GM18505 (cell line): ENCODE data around the gene CDC42SE1.

Source experiments
- ATAC-seq: cut with Tn5 transposase; IDR thresholded peaks from one replicate; pipeline ENCODE4 v1.9.1; 2021; ENCODE audit not compliant: unreplicated experiment
- POLR2A ChIP-seq: IDR thresholded peaks from 4 replicates; pipeline ENCODE4 v1.6.1; 2011; ENCODE audit warnings: borderline replicate concordance; ENCODE audit not compliant: insufficient read depth, insufficient read length; ENCODE audit errors: extremely low read depth

The CDC42SE1 gene

GRCh38 chr1:151010346-151010726 is 49.1 kb downstream of the CDC42SE1 start:
- no peak for ATAC-seq
- TF ChIP-seq POLR2A, result no peak

DNA sequence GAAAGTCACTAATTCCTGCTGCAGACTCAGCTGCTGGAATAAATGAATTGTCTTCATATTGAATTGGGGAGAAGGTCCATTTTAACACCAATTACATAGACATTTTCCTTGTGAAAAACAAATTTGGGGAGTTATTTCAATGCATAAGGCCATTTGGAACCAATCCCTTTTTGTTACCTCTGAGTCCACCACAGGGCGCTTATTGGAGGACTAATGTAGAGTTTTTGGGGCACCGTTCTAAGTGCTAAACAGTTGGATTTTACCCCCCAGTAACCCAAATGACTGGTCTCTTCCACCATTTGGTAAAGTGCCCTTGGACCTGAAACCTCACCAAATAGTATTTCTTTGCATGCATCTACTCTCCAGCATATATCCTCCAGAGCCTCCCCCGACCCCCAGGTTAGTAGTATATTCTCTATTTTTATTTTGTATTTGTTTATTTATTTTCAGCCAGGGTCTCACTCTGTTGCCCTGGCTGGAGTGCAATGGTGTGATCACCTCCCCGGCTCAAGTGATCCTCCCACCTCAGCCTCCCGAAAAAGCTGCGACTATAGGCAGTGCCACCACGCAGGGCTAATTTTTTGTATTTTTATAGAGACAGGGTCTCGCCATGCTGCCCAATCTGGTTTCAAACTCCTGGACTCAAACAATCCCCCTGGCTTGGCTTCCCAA is 49.6 kb downstream of the CDC42SE1 start:
- ATAC-seq, result no peak
- no peak for TF ChIP-seq POLR2A

DNA sequence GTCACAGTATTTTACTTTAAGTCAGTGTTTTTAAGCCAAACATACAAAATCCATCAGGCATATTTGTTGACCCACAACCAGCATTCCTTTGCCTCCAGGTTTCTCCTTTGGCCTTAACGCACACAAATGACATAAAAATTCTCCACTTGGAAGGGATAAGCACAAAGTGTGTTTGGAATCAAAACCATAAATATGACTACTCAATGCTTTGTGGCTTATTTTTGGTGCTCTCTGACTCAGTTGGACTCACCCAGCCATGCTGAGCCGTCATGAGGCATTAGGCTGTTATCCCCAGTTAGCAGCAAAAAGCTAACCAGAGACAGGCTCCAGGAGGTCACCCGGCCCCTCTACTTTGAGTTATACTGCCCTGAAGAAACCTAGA is 50.2 kb downstream of the CDC42SE1 start:
- ATAC-seq, result no peak
- TF ChIP-seq POLR2A, result no peak

DNA sequence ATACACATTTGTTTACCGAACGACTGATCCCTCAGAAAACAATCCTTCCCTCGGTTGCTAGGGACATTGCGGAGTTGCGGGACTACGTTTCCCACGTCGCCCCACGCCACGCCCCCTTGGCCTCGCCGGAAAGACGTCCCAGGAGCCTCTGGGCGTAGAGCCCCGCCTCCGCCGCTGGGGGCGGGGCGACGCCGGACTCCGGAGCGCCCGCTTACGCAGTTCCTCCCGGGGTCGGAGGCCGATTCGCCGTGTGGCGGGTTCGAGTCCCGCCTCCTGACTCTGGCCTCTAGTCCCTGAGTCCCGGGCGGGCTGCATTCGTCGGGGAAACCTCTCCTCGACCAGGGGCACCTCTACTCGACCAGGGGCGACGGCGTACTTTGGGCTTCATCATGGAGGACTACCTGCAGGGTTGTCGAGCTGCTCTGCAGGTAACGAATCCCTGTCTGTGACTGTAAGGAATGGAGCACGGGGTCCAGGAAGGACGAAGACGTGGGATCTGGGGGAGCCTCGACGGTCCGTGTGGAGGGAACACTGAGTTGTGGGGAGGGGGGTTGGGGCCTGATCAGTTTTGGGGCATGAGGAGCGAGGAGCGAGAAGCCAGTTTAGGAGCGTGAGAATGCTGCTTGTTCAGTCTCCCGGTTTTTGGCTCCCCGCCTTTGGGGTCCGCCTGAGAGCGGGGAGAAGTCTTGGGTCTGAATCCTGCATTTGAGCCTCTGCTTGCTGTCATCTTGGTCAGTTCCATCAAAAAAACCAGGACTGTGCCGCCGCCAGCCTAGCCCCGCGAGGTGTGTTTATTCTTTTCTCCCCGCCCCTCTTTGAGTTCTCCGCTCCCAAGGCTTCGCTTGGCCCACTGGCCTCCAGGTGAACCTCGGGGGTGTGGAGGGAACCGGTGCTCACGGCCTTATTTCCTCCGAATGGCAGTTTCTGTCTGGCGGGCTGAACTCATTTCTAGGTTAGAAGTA is 50.9 kb downstream of the CDC42SE1 start, which contains the start of gene PRUNE1:
PRUNE1 (plus strand) TSS at position 206 of the 962 bp plus-strand sequence; CDS start at position 390, 184 bp downstream.
- TF ChIP-seq POLR2A, result peak; percentile 70
- ATAC-seq, result peak; percentile 78

- no peak for ATAC-seq
- no peak for TF ChIP-seq POLR2A
Measured at GRCh38 chr1:151007853-151008243, 51.6 kb downstream of the CDC42SE1 start.

DNA sequence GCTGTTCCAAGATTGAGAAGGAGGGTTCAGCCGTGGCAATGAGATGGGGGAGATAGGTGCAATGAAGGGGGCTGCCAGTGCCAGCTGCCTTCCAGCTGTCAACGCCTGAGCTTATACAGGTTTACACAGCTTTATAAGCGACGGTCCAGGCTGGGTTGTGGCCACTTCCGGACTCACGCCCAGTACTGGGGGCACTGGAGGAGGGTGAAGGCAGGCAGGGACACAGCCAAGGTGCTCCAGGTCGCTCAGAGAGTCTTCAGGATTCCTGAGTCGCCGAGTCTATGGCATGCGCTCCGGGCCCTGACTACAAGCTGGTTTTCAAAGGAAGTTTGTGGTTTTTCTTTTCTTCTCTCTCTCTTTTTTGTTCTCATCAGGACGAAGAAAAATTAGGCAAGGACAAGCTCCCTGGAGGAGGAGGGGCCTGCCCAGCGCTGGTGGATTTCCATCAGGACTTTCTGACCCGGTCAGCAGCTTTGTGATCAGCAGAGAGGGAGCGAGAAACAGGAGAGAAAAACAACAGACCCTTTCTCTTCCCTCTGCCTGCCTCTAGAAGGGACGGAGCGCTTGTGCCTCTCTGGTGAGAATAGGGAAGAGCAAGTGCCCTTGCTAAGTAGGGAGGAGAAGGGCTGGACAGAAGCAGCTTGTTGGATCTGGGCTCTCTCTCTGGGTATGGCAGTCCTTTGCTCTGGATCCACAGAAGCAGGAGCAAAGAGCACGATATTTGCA is 52.9 kb downstream of the CDC42SE1 start, which contains the start of gene MINDY1:
MINDY1 (minus strand) TSS at position 576 of the 726 bp plus-strand sequence. CDS start 4,285 bp downstream, outside the sequence.
- no peak for ATAC-seq
- peak; percentile 42 for TF ChIP-seq POLR2A

GRCh38 chr1:151005729-151006319 is 53.6 kb downstream of the CDC42SE1 start:
- no peak for ATAC-seq
- no peak for TF ChIP-seq POLR2A

DNA sequence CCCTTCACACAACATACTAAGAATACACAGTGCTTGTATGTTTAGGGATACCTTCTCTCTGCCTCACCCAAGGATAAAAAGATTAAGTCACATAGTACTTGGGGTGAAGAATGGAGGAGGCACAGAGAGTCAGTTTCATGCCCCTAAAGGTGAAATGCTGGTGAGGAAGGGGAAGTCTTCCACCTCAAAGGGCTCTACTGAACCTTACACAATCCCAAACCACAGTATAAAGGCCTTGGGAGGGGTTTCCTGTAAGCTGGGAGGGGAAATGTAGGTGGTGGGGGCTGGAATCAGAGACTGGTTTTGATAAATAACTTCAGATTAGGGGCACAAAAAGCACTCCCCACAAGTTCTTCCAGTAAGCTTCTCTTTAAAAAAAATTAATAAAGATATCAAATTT is 56.2 kb downstream of the CDC42SE1 start:
- no peak for TF ChIP-seq POLR2A
- no peak for ATAC-seq

DNA sequence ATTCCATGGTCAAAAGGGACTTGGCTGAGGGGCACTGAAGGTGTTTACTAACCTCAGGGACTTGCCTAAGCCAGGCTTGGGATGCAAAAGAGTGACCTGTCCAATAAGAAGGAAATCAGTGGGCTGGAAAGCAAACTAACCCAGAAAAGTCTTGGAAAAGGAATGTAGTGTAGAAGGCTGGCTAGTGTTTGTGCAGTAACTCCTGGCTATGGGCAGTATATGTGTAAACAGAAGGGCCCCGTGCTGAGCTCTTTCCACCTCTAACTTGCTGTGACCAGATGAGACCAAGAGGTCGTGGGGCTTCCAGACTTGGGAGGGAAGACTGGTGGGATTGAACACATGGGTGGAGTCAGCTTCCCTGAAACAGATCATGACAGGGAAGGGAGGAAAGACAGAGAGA is 56.8 kb downstream of the CDC42SE1 start:
- ATAC-seq, result no peak
- no peak for TF ChIP-seq POLR2A

DNA sequence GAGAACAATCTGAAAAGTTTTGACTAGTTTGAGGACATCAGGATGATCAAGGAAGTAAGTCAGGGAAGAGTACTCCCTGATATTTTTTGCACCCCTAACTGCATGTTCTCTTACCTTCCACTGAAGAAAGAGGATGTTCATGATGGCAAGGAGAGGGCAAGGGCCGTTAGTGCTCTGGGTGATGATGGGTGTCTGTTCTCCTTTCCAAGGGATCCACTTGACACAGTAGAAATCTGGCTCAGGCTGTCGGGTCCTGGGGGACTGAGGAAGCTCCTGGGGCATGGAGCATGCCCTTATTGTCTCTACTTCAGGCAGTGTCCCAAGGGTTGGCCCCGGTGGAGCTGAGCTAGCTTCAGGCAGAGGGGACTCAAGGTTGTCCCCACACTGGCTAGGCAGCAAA is 57.4 kb downstream of the CDC42SE1 start:
- no peak for TF ChIP-seq POLR2A
- ATAC-seq, result no peak

DNA sequence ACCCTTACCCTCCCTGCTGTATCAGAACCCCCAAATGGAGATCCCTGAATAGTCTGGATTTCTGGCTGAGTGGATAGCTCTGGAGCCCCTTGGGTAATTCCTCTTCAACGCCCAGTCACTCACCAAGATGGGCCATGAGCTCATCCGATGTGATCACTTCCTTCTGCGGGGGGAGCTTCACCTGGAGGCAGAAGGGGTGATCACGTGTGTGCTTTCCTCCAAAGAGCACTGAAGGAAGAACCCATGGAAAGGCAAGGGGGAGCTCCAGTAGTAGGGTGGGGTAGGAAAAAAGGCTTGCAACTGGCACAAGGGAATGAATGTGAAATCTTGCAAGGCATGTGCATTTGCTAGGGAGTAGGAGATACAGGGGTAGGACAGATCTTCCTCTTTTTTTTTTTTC is 57.8 kb downstream of the CDC42SE1 start:
- ATAC-seq, result no peak
- no peak for TF ChIP-seq POLR2A
